ENCODE results near the gene MAPT. TPM values are rescaled to one million over a fixed set of nuclear protein-coding genes. Genes with fewer than 3 reads are reported as not detected.

The MAPT gene
- total and polyA plus RNA-seq, 4 donors, result 0.27 to 3.8 (median 1.8) TPM

DNA sequence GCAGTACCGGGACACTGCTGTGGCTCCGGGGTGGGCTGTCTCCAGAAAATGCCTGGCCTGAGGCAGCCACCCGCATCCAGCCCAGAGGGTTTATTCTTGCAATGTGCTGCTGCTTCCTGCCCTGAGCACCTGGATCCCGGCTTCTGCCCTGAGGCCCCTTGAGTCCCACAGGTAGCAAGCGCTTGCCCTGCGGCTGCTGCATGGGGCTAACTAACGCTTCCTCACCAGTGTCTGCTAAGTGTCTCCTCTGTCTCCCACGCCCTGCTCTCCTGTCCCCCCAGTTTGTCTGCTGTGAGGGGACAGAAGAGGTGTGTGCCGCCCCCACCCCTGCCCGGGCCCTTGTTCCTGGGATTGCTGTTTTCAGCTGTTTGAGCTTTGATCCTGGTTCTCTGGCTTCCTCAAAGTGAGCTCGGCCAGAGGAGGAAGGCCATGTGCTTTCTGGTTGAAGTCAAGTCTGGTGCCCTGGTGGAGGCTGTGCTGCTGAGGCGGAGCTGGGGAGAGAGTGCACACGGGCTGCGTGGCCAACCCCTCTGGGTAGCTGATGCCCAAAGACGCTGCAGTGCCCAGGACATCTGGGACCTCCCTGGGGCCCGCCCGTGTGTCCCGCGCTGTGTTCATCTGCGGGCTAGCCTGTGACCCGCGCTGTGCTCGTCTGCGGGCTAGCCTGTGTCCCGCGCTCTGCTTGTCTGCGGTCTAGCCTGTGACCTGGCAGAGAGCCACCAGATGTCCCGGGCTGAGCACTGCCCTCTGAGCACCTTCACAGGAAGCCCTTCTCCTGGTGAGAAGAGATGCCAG is 117.6 kb downstream of the MAPT start:
- Histone ChIP-seq H3K9ac (ENCODE audit: insufficient read depth in 1 of 2, low read length in 2 of 2) (no peak overlapping the region), H3K36me3 (ENCODE audit: control insufficient read depth in 4 of 4, insufficient read depth in 4 of 4, low read length in 4 of 4) (no peaks in the 10 kb centered on the region), H3K27ac (ENCODE audit: low read depth in 1 of 2, low read length in 1 of 2) (no peak overlapping the region), H3K4me3 (no peak overlapping the region), H3K4me1 (ENCODE audit: control insufficient read depth in 5 of 5, insufficient read depth in 5 of 5, low read length in 5 of 5) (peaks cover 0 to 12% (median 3%) of the 10 kb centered on the region in 5 donors), H3K9me3 (ENCODE audit: control insufficient read depth in 4 of 4, insufficient read depth in 3 of 4, low read length in 3 of 4) (no peaks in the 10 kb centered on the region), H3K27me3 (ENCODE audit: control insufficient read depth in 3 of 3, insufficient read depth in 3 of 3, low read length in 2 of 3) (no peaks in the 10 kb centered on the region)
- ATAC-seq (ENCODE audit: insufficient read depth, low FRiP score) (no peak), DNase-seq (no peak)
- no peak for TF ChIP-seq CTCF (IDR thresholded peaks at IDR 0.05; ENCODE audit: control extremely low read depth, extremely low read depth)
- WGBS, 2 donors, result 87 to 90% methylated on average over 28 of the region's 28 CpGs

DNA sequence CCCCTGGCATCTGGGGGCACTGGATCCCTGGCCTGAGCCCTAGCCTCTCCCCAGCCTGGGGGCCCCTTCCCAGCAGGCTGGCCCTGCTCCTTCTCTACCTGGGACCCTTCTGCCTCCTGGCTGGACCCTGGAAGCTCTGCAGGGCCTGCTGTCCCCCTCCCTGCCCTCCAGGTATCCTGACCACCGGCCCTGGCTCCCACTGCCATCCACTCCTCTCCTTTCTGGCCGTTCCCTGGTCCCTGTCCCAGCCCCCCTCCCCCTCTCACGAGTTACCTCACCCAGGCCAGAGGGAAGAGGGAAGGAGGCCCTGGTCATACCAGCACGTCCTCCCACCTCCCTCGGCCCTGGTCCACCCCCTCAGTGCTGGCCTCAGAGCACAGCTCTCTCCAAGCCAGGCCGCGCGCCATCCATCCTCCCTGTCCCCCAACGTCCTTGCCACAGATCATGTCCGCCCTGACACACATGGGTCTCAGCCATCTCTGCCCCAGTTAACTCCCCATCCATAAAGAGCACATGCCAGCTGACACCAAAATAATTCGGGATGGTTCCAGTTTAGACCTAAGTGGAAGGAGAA is 118.2 kb downstream of the MAPT start:
- WGBS, 2 donors, result 80 to 91% methylated on average over 10 to 11 of the region's 11 CpGs
- no peak overlapping the region for H3K9ac ChIP-seq (ENCODE audit: insufficient read depth in 1 of 2, low read length in 2 of 2)
- ATAC-seq (ENCODE audit: insufficient read depth, low FRiP score), result no peak
- TF ChIP-seq CTCF (IDR thresholded peaks at IDR 0.05; ENCODE audit: control extremely low read depth, extremely low read depth), result no peak
- H3K4me1 ChIP-seq (ENCODE audit: control insufficient read depth in 5 of 5, insufficient read depth in 5 of 5, low read length in 5 of 5), result peaks cover 0 to 12% (median 3%) of the 10 kb centered on the region in 5 donors
- no peaks in the 10 kb centered on the region for H3K27me3 ChIP-seq (ENCODE audit: control insufficient read depth in 3 of 3, insufficient read depth in 3 of 3, low read length in 2 of 3)
- no peak overlapping the region for H3K27ac ChIP-seq (ENCODE audit: low read depth in 1 of 2, low read length in 1 of 2)
- no peaks in the 10 kb centered on the region for H3K9me3 ChIP-seq (ENCODE audit: control insufficient read depth in 4 of 4, insufficient read depth in 3 of 4, low read length in 3 of 4)
- no peak overlapping the region for H3K4me3 ChIP-seq
- DNase-seq, result no peak
- no peaks in the 10 kb centered on the region for H3K36me3 ChIP-seq (ENCODE audit: control insufficient read depth in 4 of 4, insufficient read depth in 4 of 4, low read length in 4 of 4)

- WGBS, 2 donors, result 89 to 90% methylated on average over 7 of the region's 7 CpGs
- H3K9ac ChIP-seq (ENCODE audit: insufficient read depth in 1 of 2, low read length in 2 of 2), result no peak overlapping the region
- H3K9me3 ChIP-seq (ENCODE audit: control insufficient read depth in 4 of 4, insufficient read depth in 3 of 4, low read length in 3 of 4), result no peaks in the 10 kb centered on the region
- no peak overlapping the region for H3K4me3 ChIP-seq
- no peak for DNase-seq
- H3K27ac ChIP-seq (ENCODE audit: low read depth in 1 of 2, low read length in 1 of 2), result no peak overlapping the region
- no peaks in the 10 kb centered on the region for H3K27me3 ChIP-seq (ENCODE audit: control insufficient read depth in 3 of 3, insufficient read depth in 3 of 3, low read length in 2 of 3)
- ATAC-seq (ENCODE audit: insufficient read depth, low FRiP score), result no peak
- H3K4me1 ChIP-seq (ENCODE audit: control insufficient read depth in 5 of 5, insufficient read depth in 5 of 5, low read length in 5 of 5), result peaks cover 0 to 12% (median 3%) of the 10 kb centered on the region in 5 donors
- H3K36me3 ChIP-seq (ENCODE audit: control insufficient read depth in 4 of 4, insufficient read depth in 4 of 4, low read length in 4 of 4), result no peaks in the 10 kb centered on the region
- TF ChIP-seq CTCF (IDR thresholded peaks at IDR 0.05; ENCODE audit: control extremely low read depth, extremely low read depth), result no peak
Observed at GRCh38 chr17:46013127-46013501, 118.8 kb downstream of the MAPT start.

All from lung (tissue), 12 donors.